Calu3 (cell line): ENCODE results near the gene FLOT2. TPM values are rescaled to one million over a fixed set of nuclear protein-coding genes. Genes with fewer than 3 reads are reported as not detected.
"Not testable (repeated sequence)": the region's sequence is repeated elsewhere in the genome, so short reads cannot be mapped to it uniquely, and the experiment has no call there.

Experiments
- BruUV-seq: library from RNA; stranded (reverse); fragments of 400-500 nt; replicated peaks from 2 replicates; lab custom pipeline; 2021; lab: Mats Ljungman, UMichigan
- CTCF ChIA-PET: fragments of 300-600 bp; sonication (Branson Sonifier 250); formaldehyde crosslinking; loops from one replicate; lab custom pipeline; 2022; ENCODE audit warnings: antibody characterized with exemption; lab: Charles Lee
- DNase-seq: peaks from one replicate; pipeline ENCODE4 v3.0.0; 2022
- H3K27ac Mint-ChIP-seq: one replicate; pipeline ENCODE4 v1.8.0; 2022; ENCODE audit warnings: mixed read lengths; ENCODE audit not compliant: unreplicated experiment
- H3K27me3 Mint-ChIP-seq: one replicate; pipeline ENCODE4 v1.8.0; 2022; ENCODE audit warnings: mixed read lengths; ENCODE audit not compliant: unreplicated experiment
- H3K36me3 Mint-ChIP-seq: one replicate; pipeline ENCODE4 v1.8.0; 2022; ENCODE audit warnings: mild to moderate bottlenecking, moderate library complexity, mixed read lengths; ENCODE audit not compliant: insufficient read depth, unreplicated experiment
- H3K4me1 Mint-ChIP-seq: one replicate; pipeline ENCODE4 v1.8.0; 2022; ENCODE audit warnings: mild to moderate bottlenecking, low read depth, mixed read lengths; ENCODE audit not compliant: unreplicated experiment
- H3K4me3 Mint-ChIP-seq: one replicate; pipeline ENCODE4 v1.8.0; 2022; ENCODE audit warnings: mild to moderate bottlenecking, low read depth, moderate library complexity, mixed read lengths; ENCODE audit not compliant: unreplicated experiment
- H3K9me3 Mint-ChIP-seq: one replicate; pipeline ENCODE4 v1.8.0; 2022; ENCODE audit warnings: low read depth, mixed read lengths; ENCODE audit not compliant: unreplicated experiment
- intact Hi-C: fragments of 100-400 bp; cut with micrococcal nuclease; formaldehyde crosslinking; loops from one replicate; pipeline ENCODE4 v1.10.0; 2022; ENCODE audit not compliant: unreplicated experiment
- total RNA-seq: library from RNA; stranded (reverse); gene quantifications from 2 replicates; pipeline ENCODE4 v1.2.3, GENCODE V29; 2022
- TF ChIP-seq, protein P1 (sequence below): fragments of 200-600 bp; IDR thresholded peaks from one replicate; pipeline ENCODE4 v1.8.0; 2022; ENCODE audit warnings: antibody characterized with exemption; ENCODE audit not compliant: unreplicated experiment

The FLOT2 gene
- total RNA-seq, 1 experiment from 2014 or later, result 152 TPM

DNA sequence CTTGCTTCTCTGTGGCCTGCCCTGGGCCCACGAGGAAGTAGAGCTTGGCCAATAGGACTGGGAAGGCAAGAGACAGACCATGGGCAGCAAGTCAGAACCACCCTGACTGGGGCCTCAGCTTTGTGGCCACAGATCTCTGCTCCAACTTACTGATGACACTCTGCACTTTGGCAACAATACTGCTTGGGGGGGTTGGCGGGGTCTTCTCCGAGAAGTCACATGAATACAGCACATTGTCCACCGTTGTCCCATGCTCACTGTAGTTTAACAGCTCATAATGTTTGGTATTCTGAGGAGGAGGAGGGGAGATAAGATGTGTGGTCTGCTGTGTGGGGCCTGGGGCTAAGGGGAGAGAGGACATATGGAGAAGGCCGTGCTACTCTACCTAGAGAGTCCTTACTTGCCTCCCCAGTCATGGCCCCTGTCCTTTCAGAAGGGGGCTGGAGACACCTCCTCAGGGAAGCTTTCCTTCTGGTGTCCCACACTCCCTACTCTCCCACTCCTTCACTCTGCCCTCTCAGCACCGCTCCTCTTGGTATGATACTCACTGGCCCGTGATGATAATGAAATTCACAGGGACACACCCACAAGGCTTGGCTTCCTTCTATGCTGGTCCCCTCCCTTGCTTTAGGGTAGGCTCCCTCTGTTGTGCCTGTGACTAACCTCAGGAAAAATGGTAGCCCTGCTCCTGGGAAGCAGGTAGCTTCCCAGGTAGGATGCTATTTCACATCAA is 9.3 kb upstream of the FLOT2 start:
- H3K9me3 Mint-ChIP-seq, result no peaks in the 10 kb centered on the region
- TF ChIP-seq, protein P1, sequence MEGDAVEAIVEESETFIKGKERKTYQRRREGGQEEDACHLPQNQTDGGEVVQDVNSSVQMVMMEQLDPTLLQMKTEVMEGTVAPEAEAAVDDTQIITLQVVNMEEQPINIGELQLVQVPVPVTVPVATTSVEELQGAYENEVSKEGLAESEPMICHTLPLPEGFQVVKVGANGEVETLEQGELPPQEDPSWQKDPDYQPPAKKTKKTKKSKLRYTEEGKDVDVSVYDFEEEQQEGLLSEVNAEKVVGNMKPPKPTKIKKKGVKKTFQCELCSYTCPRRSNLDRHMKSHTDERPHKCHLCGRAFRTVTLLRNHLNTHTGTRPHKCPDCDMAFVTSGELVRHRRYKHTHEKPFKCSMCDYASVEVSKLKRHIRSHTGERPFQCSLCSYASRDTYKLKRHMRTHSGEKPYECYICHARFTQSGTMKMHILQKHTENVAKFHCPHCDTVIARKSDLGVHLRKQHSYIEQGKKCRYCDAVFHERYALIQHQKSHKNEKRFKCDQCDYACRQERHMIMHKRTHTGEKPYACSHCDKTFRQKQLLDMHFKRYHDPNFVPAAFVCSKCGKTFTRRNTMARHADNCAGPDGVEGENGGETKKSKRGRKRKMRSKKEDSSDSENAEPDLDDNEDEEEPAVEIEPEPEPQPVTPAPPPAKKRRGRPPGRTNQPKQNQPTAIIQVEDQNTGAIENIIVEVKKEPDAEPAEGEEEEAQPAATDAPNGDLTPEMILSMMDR, result no peak
- H3K4me3 Mint-ChIP-seq, result no peak overlapping the region
- no TSS peak for BruUV-seq
- H3K36me3 Mint-ChIP-seq, result peaks cover 55% of the 10 kb centered on the region
- intact Hi-C loops, result no loop called here
- CTCF ChIA-PET, result no interaction called here
- H3K27me3 Mint-ChIP-seq, result no peaks in the 10 kb centered on the region
- peaks cover 17% of the 10 kb centered on the region for H3K4me1 Mint-ChIP-seq
- DNase-seq, result no peak
- no peak overlapping the region for H3K27ac Mint-ChIP-seq

DNA sequence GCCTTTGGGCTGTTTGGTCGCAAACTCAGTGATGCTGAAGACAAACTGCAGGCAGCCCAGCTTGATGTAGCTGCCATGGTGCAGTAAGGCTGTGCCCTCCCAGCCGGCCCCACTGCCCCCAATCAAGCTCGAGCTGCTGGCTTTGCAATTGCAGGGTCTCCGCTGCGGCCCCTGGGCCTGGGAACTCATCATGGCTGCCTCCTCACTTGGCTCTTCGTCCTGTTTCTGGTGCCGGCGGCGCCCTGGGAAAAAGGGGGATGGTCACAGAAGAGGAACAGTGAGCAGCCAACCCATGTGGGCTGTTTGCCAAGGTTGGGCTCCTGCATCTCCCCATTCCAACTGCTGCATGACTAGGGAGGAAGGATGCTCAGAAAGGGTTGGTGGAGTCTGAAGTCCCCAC is 8.7 kb upstream of the FLOT2 start:
- H3K9me3 Mint-ChIP-seq, result no peaks in the 10 kb centered on the region
- H3K4me3 Mint-ChIP-seq, result no peak overlapping the region
- H3K36me3 Mint-ChIP-seq, result peaks cover 52% of the 10 kb centered on the region
- TF ChIP-seq, protein P1, result no peak
- BruUV-seq, result no TSS peak
- H3K4me1 Mint-ChIP-seq, result peaks cover 21% of the 10 kb centered on the region
- H3K27me3 Mint-ChIP-seq, result no peaks in the 10 kb centered on the region
- CTCF ChIA-PET, result no interaction called here
- H3K27ac Mint-ChIP-seq, result no peak overlapping the region
- no peak for DNase-seq
- intact Hi-C loops, result no loop called here

DNA sequence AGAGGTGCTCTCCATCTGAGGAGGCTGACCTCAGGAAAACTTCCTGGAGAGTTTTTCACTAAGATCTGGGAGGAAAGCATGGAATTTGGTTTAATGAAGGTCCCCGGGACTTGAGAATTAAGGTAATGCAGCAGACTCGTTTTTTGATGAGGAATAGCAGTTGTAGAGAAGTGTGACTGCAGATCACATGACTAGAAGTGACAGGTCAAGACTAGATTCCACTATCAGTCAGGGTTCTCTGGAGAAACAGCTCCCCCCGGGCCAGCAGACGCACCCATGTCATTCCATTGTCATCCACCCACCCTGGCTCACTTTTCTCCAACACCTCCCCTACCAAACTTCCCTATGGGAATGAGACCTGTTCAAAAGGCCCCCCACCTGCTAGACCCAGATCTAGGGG is 7.3 kb upstream of the FLOT2 start:
- CTCF ChIA-PET, result interaction anchor here (0.7 kb wide), 1 partner anchor 32 kb away, joined by 3 read pairs; no protein-coding TSS in a partner anchor
- no peak for DNase-seq
- H3K4me3 Mint-ChIP-seq, result no peak overlapping the region
- no peaks in the 10 kb centered on the region for H3K9me3 Mint-ChIP-seq
- H3K4me1 Mint-ChIP-seq, result peaks cover 21% of the 10 kb centered on the region
- H3K27ac Mint-ChIP-seq, result no peak overlapping the region
- no peaks in the 10 kb centered on the region for H3K27me3 Mint-ChIP-seq
- H3K36me3 Mint-ChIP-seq, result peaks cover 52% of the 10 kb centered on the region
- intact Hi-C loops, result loop anchor here (5.0 kb wide), 1 partner anchor 142 kb away; no protein-coding TSS in a partner anchor
- TF ChIP-seq, protein P1, result no peak
- no TSS peak for BruUV-seq

DNA sequence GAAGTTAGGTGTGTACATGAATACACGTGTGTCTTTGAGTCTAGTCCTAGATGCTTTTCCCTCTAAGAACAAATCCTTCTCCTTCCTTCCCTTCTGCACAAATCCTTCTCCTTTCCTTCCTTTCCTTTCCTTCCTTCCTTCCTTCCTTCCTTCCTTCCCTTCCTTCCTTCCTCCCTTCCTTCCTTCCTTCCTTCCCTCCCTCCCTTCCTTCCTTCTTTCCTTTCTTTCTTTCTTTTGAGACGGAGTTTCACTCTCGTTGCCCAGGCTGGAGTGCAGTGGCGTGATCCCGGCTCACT is 6.0 kb upstream of the FLOT2 start:
- H3K27ac Mint-ChIP-seq, H3K9me3 Mint-ChIP-seq, BruUV-seq, DNase-seq, H3K27me3 Mint-ChIP-seq: not testable (repeated sequence)
- intact Hi-C loops, result loop anchor here (5.0 kb wide), 1 partner anchor 141 kb away; no protein-coding TSS in a partner anchor
- CTCF ChIA-PET, result interaction anchor here (0.7 to 0.9 kb wide), 2 partner anchors 29 to 139 kb away, joined by 3 to 5 read pairs; no protein-coding TSS in a partner anchor
- Mint-ChIP-seq H3K4me3 (peak overlapping the region; percentile 70), H3K36me3 (peaks cover 50% of the 10 kb centered on the region), H3K4me1 (peaks cover 21% of the 10 kb centered on the region)
